ENCODE results near the gene LLGL2.

The LLGL2 gene

GRCh38 chr17:75563063-75563758 lies 37.7 kb downstream of the LLGL2 start:
- no peak for TF ChIP-seq CTCF (IDR thresholded peaks at IDR 0.05; ENCODE audit: low read depth, low read length)
- no peak overlapping the region for H3K4me3 ChIP-seq (ENCODE audit: low read depth, low read length)

GRCh38 chr17:75564195-75564594 lies 38.7 kb downstream of the LLGL2 start:
- no peak overlapping the region for H3K4me3 ChIP-seq (ENCODE audit: low read depth, low read length)
- TF ChIP-seq CTCF (IDR thresholded peaks at IDR 0.05; ENCODE audit: low read depth, low read length): no peak

- no peak overlapping the region for H3K4me3 ChIP-seq (ENCODE audit: low read depth, low read length)
- no peak for TF ChIP-seq CTCF (IDR thresholded peaks at IDR 0.05; ENCODE audit: low read depth, low read length)
Observed at GRCh38 chr17:75565066-75565465, 39.6 kb downstream of the LLGL2 start.

- no peak overlapping the region for H3K4me3 ChIP-seq (ENCODE audit: low read depth, low read length)
- TF ChIP-seq CTCF (IDR thresholded peaks at IDR 0.05; ENCODE audit: low read depth, low read length): no peak
Observed at GRCh38 chr17:75565618-75566017, 40.1 kb downstream of the LLGL2 start.

GRCh38 chr17:75566416-75566815 lies 40.9 kb downstream of the LLGL2 start:
- H3K4me3 ChIP-seq (ENCODE audit: low read depth, low read length): no peak overlapping the region
- TF ChIP-seq CTCF (IDR thresholded peaks at IDR 0.05; ENCODE audit: low read depth, low read length): no peak

GRCh38 chr17:75566834-75567233 lies 41.3 kb downstream of the LLGL2 start:
- H3K4me3 ChIP-seq (ENCODE audit: low read depth, low read length): no peak overlapping the region
- TF ChIP-seq CTCF (IDR thresholded peaks at IDR 0.05; ENCODE audit: low read depth, low read length): no peak

GRCh38 chr17:75568412-75569255 lies 43.1 kb downstream of the LLGL2 start:
- no peak for TF ChIP-seq CTCF (IDR thresholded peaks at IDR 0.05; ENCODE audit: low read depth, low read length)
- no peak overlapping the region for H3K4me3 ChIP-seq (ENCODE audit: low read depth, low read length)

All from WI38 (cell line).